H9 (cell line): ENCODE data around the gene ZNF385B. TPM values are rescaled to one million over a fixed set of nuclear protein-coding genes. Genes with fewer than 3 reads are reported as not detected.

ENCODE experiments used
- DNase-seq: peaks from one replicate; pipeline ENCODE4 v3.0.0-alpha.2; 2017
- H2AFZ ChIP-seq: one replicate; pipeline ENCODE4 v1.6.1; 2013; ENCODE audit warnings: mild to moderate bottlenecking, low read length, control low read depth, moderate library complexity
- H2AK5ac ChIP-seq: 2 replicates; pipeline ENCODE4 v1.6.1; 2013; ENCODE audit warnings: low read length, control low read depth, mixed read lengths; ENCODE audit not compliant: insufficient read length
- H2BK120ac ChIP-seq: one replicate; pipeline ENCODE4 v1.6.1; 2013; ENCODE audit warnings: low read depth, mild to moderate bottlenecking, low read length, control low read depth, inconsistent platforms; ENCODE audit not compliant: poor library complexity, severe bottlenecking
- H2BK12ac ChIP-seq: 2 replicates; pipeline ENCODE4 v1.6.1; 2013; ENCODE audit warnings: low read length, control low read depth, mixed read lengths, low read depth; ENCODE audit not compliant: insufficient read length
- H2BK15ac ChIP-seq: 2 replicates; pipeline ENCODE4 v1.6.1; 2013; ENCODE audit warnings: low read depth, low read length, control low read depth
- H2BK20ac ChIP-seq: one replicate; pipeline ENCODE4 v1.6.1; 2013; ENCODE audit warnings: low read depth, mild to moderate bottlenecking, low read length, control low read depth, inconsistent platforms; ENCODE audit not compliant: poor library complexity, severe bottlenecking
- H2BK5ac ChIP-seq: 2 replicates; pipeline ENCODE4 v1.6.1; 2013; ENCODE audit warnings: low read length, control low read depth, mixed read lengths; ENCODE audit not compliant: insufficient read length
- H3K14ac ChIP-seq: 2 replicates; pipeline ENCODE4 v1.6.1; 2013; ENCODE audit warnings: low read length, control low read depth; ENCODE audit not compliant: insufficient read depth
- H3K18ac ChIP-seq: 2 replicates; pipeline ENCODE4 v1.6.1; 2013; ENCODE audit warnings: low read depth, mild to moderate bottlenecking, mixed read lengths, low read length, control low read depth; ENCODE audit not compliant: insufficient read length
- H3K23ac ChIP-seq: 2 replicates; pipeline ENCODE4 v1.6.1; 2013; ENCODE audit warnings: low read length, control low read depth, mixed read lengths, low read depth; ENCODE audit not compliant: insufficient read length
- H3K23me2 ChIP-seq: 2 replicates; pipeline ENCODE4 v1.6.1; 2013; ENCODE audit warnings: low read depth, mild to moderate bottlenecking, mixed read lengths, low read length, control low read depth; ENCODE audit not compliant: insufficient read length, poor library complexity, severe bottlenecking
- H3K27ac ChIP-seq: 2 replicates; pipeline ENCODE4 v1.5.1; 2013; ENCODE audit warnings: low read length, control low read depth, mixed read lengths, low read depth; ENCODE audit not compliant: insufficient read length
- H3K27me3 ChIP-seq: 2 replicates; pipeline ENCODE4 v1.6.1; 2013; ENCODE audit warnings: low read length, control low read depth, inconsistent platforms; ENCODE audit not compliant: insufficient read depth
- H3K4ac ChIP-seq: 2 replicates; pipeline ENCODE4 v1.6.1; 2013; ENCODE audit warnings: low read depth, mild to moderate bottlenecking, control low read depth, inconsistent platforms, low read length, moderate library complexity
- H3K4me1 ChIP-seq: 2 replicates; pipeline ENCODE4 v1.6.1; 2013; ENCODE audit warnings: low read length, control low read depth, inconsistent platforms; ENCODE audit not compliant: insufficient read depth
- H3K4me2 ChIP-seq: 2 replicates; pipeline ENCODE4 v1.6.1; 2013; ENCODE audit warnings: low read length, control low read depth, mixed read lengths; ENCODE audit not compliant: insufficient read length, insufficient read depth
- H3K56ac ChIP-seq: 2 replicates; pipeline ENCODE4 v1.6.1; 2013; ENCODE audit warnings: low read depth, mild to moderate bottlenecking, mixed read lengths, low read length, control low read depth; ENCODE audit not compliant: insufficient read length
- H3K79me1 ChIP-seq: 2 replicates; pipeline ENCODE4 v1.6.1; 2013; ENCODE audit warnings: low read depth, mild to moderate bottlenecking, moderate library complexity, low read length, control low read depth, inconsistent platforms; ENCODE audit not compliant: insufficient read depth, poor library complexity, severe bottlenecking
- H3K79me2 ChIP-seq: 2 replicates; pipeline ENCODE4 v1.6.1; 2013; ENCODE audit warnings: low read length, control low read depth, inconsistent platforms; ENCODE audit not compliant: insufficient read depth
- H3K9ac ChIP-seq: 2 replicates; pipeline ENCODE4 v1.6.1; 2013; ENCODE audit warnings: low read length, control low read depth, mixed read lengths; ENCODE audit not compliant: insufficient read length; ENCODE audit errors: extremely low read depth
- H3K9me3 ChIP-seq: one replicate; pipeline ENCODE4 v1.6.1; 2013; ENCODE audit warnings: low read depth, low read length, inconsistent platforms; ENCODE audit not compliant: control insufficient read depth
- H3T11ph ChIP-seq: one replicate; pipeline ENCODE4 v1.6.1; 2013; ENCODE audit warnings: mild to moderate bottlenecking, low read length, control low read depth, inconsistent platforms
- H4K20me1 ChIP-seq: one replicate; pipeline ENCODE4 v1.6.1; 2013; ENCODE audit not compliant: control insufficient read depth, insufficient read length, insufficient read depth
- H4K5ac ChIP-seq: 2 replicates; pipeline ENCODE4 v1.6.1; 2013; ENCODE audit warnings: low read depth, mild to moderate bottlenecking, mixed read lengths, low read length, control low read depth; ENCODE audit not compliant: insufficient read length
- H4K8ac ChIP-seq: replicated peaks from 2 replicates; pipeline ENCODE4 v1.6.1; 2013; ENCODE audit warnings: low read length, control low read depth, mixed read lengths, low read depth; ENCODE audit not compliant: insufficient read length
- H4K91ac ChIP-seq: 2 replicates; pipeline ENCODE4 v1.6.1; 2013; ENCODE audit warnings: low read depth, mild to moderate bottlenecking, moderate library complexity, mixed read lengths, low read length, control low read depth; ENCODE audit not compliant: insufficient read length
- H3K27ac Mint-ChIP-seq, 3 experiments: 2 replicates in 2 of 3; 3 replicates in 1 of 3; pipeline ENCODE4 v1.8.0; 2020 to 2021; ENCODE audit warnings: mixed read lengths in 3 of 3, mild to moderate bottlenecking in 1 of 3, moderate library complexity in 1 of 3
- H3K27me3 Mint-ChIP-seq: 2 replicates; pipeline ENCODE4 v1.8.0; 2021; ENCODE audit warnings: low read depth, mild to moderate bottlenecking, moderate library complexity, mixed read lengths
- H3K36me3 Mint-ChIP-seq, 3 experiments: 2 replicates in 2 of 3; 3 replicates in 1 of 3; pipeline ENCODE4 v1.8.0; 2020 to 2021; ENCODE audit warnings: low read depth in 3 of 3, mixed read lengths in 3 of 3; ENCODE audit not compliant: insufficient read depth in 1 of 3
- H3K4me1 Mint-ChIP-seq, 2 experiments: 2 replicates each; pipeline ENCODE4 v1.8.0; 2020; ENCODE audit warnings: mixed read lengths in 2 of 2
- H3K4me3 Mint-ChIP-seq, 2 experiments: 2 replicates in 1 of 2; 3 replicates in 1 of 2; pipeline ENCODE4 v1.8.0; 2020 to 2021; ENCODE audit warnings: mild to moderate bottlenecking in 2 of 2, mixed read lengths in 2 of 2, moderate library complexity in 1 of 2
- H3K9me3 Mint-ChIP-seq, 2 experiments: 2 replicates in 1 of 2; 3 replicates in 1 of 2; pipeline ENCODE4 v1.8.0; 2020; ENCODE audit warnings: mild to moderate bottlenecking in 2 of 2, mixed read lengths in 2 of 2, moderate library complexity in 1 of 2
- CTCF ChIP-seq: fragments of 200-600 bp; sonication (generic); conservative IDR thresholded peaks from 3 replicates; pipeline ENCODE4 v1.8.0; 2021; ENCODE audit warnings: antibody characterized with exemption, mild to moderate bottlenecking
- WGBS: extraction: QIAGEN DNeasy Blood & Tissue Kit; methylation state at CpG from one replicate; pipeline ENCODE4 v1.1.7; 2013; ENCODE audit warnings: missing lambda C conversion rate, low lambda C conversion rate, mixed read lengths; ENCODE audit not compliant: insufficient read length; ENCODE audit errors: extremely low coverage; 5-methylcytosine and 5-hydroxymethylcytosine counted together
- total RNA-seq: library from RNA; stranded (reverse); gene quantifications from 2 replicates; pipeline ENCODE4 v1.2.1, GENCODE V29; 2021

Gene ZNF385B
- total RNA-seq, 1 experiment from 2014 or later, result 2.1 TPM

GRCh38 chr2:179893616-179894015, 32.2 kb upstream of the ZNF385B start:
- H2AFZ ChIP-seq, result no peak overlapping the region
- no peak for TF ChIP-seq CTCF
- no peak overlapping the region for H2AK5ac ChIP-seq
- H3T11ph ChIP-seq, result no peak overlapping the region
- H2BK5ac ChIP-seq, result no peak overlapping the region
- Mint-ChIP-seq H3K9me3 (peaks cover 9 to 10% of the 10 kb centered on the region in 2 experiments), H3K27me3 (peaks cover 1% of the 10 kb centered on the region; the same call in 1 of the 2 replicates), H3K36me3 (peaks cover 4 to 6% (median 4%) of the 10 kb centered on the region in 3 experiments; a peak in 5 of 7 replicates), H3K4me3 (no peak overlapping the region), H3K27ac (no peak overlapping the region), H3K4me1 (peaks cover 2% of the 10 kb centered on the region in 2 experiments; a peak in 1 of 4 replicates)
- H3K4me1 ChIP-seq, result no peaks in the 10 kb centered on the region
- no peaks in the 10 kb centered on the region for H4K20me1 ChIP-seq
- H3K23me2 ChIP-seq, result no peaks in the 10 kb centered on the region
- H3K27ac ChIP-seq, result no peak overlapping the region
- no peak for DNase-seq
- H3K79me2 ChIP-seq, result no peaks in the 10 kb centered on the region
- H2BK15ac ChIP-seq, result no peak overlapping the region
- no peak overlapping the region for H3K4ac ChIP-seq
- no peak overlapping the region for H4K5ac ChIP-seq
- no peak overlapping the region for H2BK120ac ChIP-seq
- no peak overlapping the region for H3K23ac ChIP-seq
- H3K79me1 ChIP-seq, result no peaks in the 10 kb centered on the region
- no peak overlapping the region for H3K18ac ChIP-seq
- H2BK20ac ChIP-seq, result no peak overlapping the region
- H3K9ac ChIP-seq, result no peak overlapping the region
- no peak overlapping the region for H3K14ac ChIP-seq
- H3K27me3 ChIP-seq, result no peaks in the 10 kb centered on the region
- H4K91ac ChIP-seq, result no peak overlapping the region
- WGBS, result no CpG with 5 or more reads among the region's 3 CpGs
- no peak overlapping the region for H3K4me2 ChIP-seq
- no peak overlapping the region for H4K8ac ChIP-seq
- H3K56ac ChIP-seq, result no peak overlapping the region
- no peak overlapping the region for H2BK12ac ChIP-seq
- H3K9me3 ChIP-seq, result no peaks in the 10 kb centered on the region
